HUES64 (cell line): Measurements from ENCODE around the gene LGALS4.
"Not testable (repeated sequence)": the region's sequence is repeated elsewhere in the genome, so short reads cannot be mapped to it uniquely, and the experiment has no call there.

Experiments
- H3K27ac ChIP-seq: 2 replicates; pipeline ENCODE4 v1.7.0; 2013; ENCODE audit warnings: low read depth, low read length, inconsistent platforms
- H3K27me3 ChIP-seq: 2 replicates; pipeline ENCODE4 v1.6.1; 2013; ENCODE audit warnings: mild to moderate bottlenecking, low read length; ENCODE audit not compliant: insufficient read depth
- H3K36me3 ChIP-seq: 2 replicates; pipeline ENCODE4 v1.6.1; 2013; ENCODE audit warnings: mild to moderate bottlenecking, low read length; ENCODE audit not compliant: insufficient read depth
- H3K4me1 ChIP-seq: 2 replicates; pipeline ENCODE4 v1.6.1; 2013; ENCODE audit warnings: mild to moderate bottlenecking, low read length, moderate library complexity; ENCODE audit not compliant: insufficient read depth
- H3K4me3 ChIP-seq: 2 replicates; pipeline ENCODE4 v1.5.1; 2013; ENCODE audit warnings: mild to moderate bottlenecking, low read length, moderate library complexity
- H3K9ac ChIP-seq: 2 replicates; pipeline ENCODE4 v1.6.1; 2013; ENCODE audit warnings: mild to moderate bottlenecking, low read depth, low read length
- H3K9me3 ChIP-seq: 2 replicates; pipeline ENCODE4 v1.6.1; 2013; ENCODE audit warnings: low read depth, low read length; ENCODE audit not compliant: insufficient read depth
- WGBS: fragments of 150-250, 120-280 bp; methylation state at CpG from one replicate; pipeline ENCODE4 v1.1.7; 2013; ENCODE audit warnings: missing lambda C conversion rate; 5-methylcytosine and 5-hydroxymethylcytosine counted together

LGALS4 gene

GRCh38 chr19:38803543-38803942 is 9.2 kb downstream of the LGALS4 start:
- Histone ChIP-seq H3K27me3 (no peaks in the 10 kb centered on the region), H3K4me1 (no peaks in the 10 kb centered on the region), H3K36me3 (no peaks in the 10 kb centered on the region), H3K9me3 (peaks cover 4% of the 10 kb centered on the region; the same call in 1 of the 2 replicates), H3K4me3 (no peak overlapping the region), H3K9ac (no peak overlapping the region), H3K27ac (no peak overlapping the region)
- WGBS, result 98% methylated on average over 8 of the region's 10 CpGs

GRCh38 chr19:38801359-38802095 is 11.2 kb downstream of the LGALS4 start:
- Histone ChIP-seq H3K4me1 (no peaks in the 10 kb centered on the region), H3K27me3 (no peaks in the 10 kb centered on the region), H3K27ac (no peak overlapping the region), H3K9me3 (peaks cover 4% of the 10 kb centered on the region; the same call in 1 of the 2 replicates), H3K9ac (no peak overlapping the region), H3K36me3 (no peaks in the 10 kb centered on the region), H3K4me3 (no peak overlapping the region)
- WGBS, result 95% methylated on average over 12 of the region's 12 CpGs

- Histone ChIP-seq H3K4me3 (no peak overlapping the region), H3K27ac (no peak overlapping the region), H3K9ac (no peak overlapping the region), H3K36me3 (no peaks in the 10 kb centered on the region), H3K9me3 (peaks cover 4% of the 10 kb centered on the region; the same call in 1 of the 2 replicates), H3K27me3 (no peaks in the 10 kb centered on the region), H3K4me1 (no peaks in the 10 kb centered on the region)
- WGBS, result 90% methylated on average over 5 of the region's 5 CpGs
These were observed 12.0 kb downstream of the LGALS4 start for GRCh38 chr19:38800577-38801347.

- no peak overlapping the region for H3K27ac ChIP-seq
- 94% methylated on average over 9 of the region's 10 CpGs for WGBS
- peaks cover 4% of the 10 kb centered on the region; the same call in 1 of the 2 replicates for H3K9me3 ChIP-seq
- no peak overlapping the region for H3K9ac ChIP-seq
- no peaks in the 10 kb centered on the region for H3K4me1 ChIP-seq
- no peak overlapping the region for H3K4me3 ChIP-seq
- H3K36me3 ChIP-seq, result no peaks in the 10 kb centered on the region
- no peaks in the 10 kb centered on the region for H3K27me3 ChIP-seq
These were observed 13.6 kb downstream of the LGALS4 start for GRCh38 chr19:38799104-38799503.

GRCh38 chr19:38797781-38798180 is 15.0 kb downstream of the LGALS4 start:
- H3K4me3 ChIP-seq, H3K9ac ChIP-seq, H3K27me3 ChIP-seq, H3K36me3 ChIP-seq, H3K4me1 ChIP-seq, H3K27ac ChIP-seq, H3K9me3 ChIP-seq: not testable (repeated sequence)
- WGBS, result 100% methylated on average over 1 of the region's 33 CpGs

GRCh38 chr19:38796154-38796553 is 16.6 kb downstream of the LGALS4 start:
- Histone ChIP-seq H3K4me3 (no peak overlapping the region), H3K9ac (no peak overlapping the region), H3K9me3 (peaks cover 4% of the 10 kb centered on the region; the same call in 1 of the 2 replicates), H3K27ac (no peak overlapping the region), H3K27me3 (no peaks in the 10 kb centered on the region), H3K4me1 (no peaks in the 10 kb centered on the region), H3K36me3 (no peaks in the 10 kb centered on the region)
- WGBS, result 0% methylated on average over 1 of the region's 2 CpGs

GRCh38 chr19:38795549-38795948 is 17.2 kb downstream of the LGALS4 start:
- H3K9ac ChIP-seq, result no peak overlapping the region
- no peaks in the 10 kb centered on the region for H3K4me1 ChIP-seq
- H3K27me3 ChIP-seq, result no peaks in the 10 kb centered on the region
- 97% methylated on average over 4 of the region's 4 CpGs for WGBS
- no peak overlapping the region for H3K27ac ChIP-seq
- H3K36me3 ChIP-seq, result no peaks in the 10 kb centered on the region
- peaks cover 4% of the 10 kb centered on the region; the same call in 1 of the 2 replicates for H3K9me3 ChIP-seq
- H3K4me3 ChIP-seq, result no peak overlapping the region

GRCh38 chr19:38793671-38794070 is 19.1 kb downstream of the LGALS4 start:
- Histone ChIP-seq H3K36me3 (no peaks in the 10 kb centered on the region), H3K27me3 (no peaks in the 10 kb centered on the region), H3K27ac (no peak overlapping the region), H3K9me3 (no peaks in the 10 kb centered on the region), H3K4me3 (no peak overlapping the region), H3K4me1 (no peaks in the 10 kb centered on the region), H3K9ac (no peak overlapping the region)
- 91% methylated on average over 4 of the region's 5 CpGs for WGBS

- no peak overlapping the region for H3K4me3 ChIP-seq
- no peaks in the 10 kb centered on the region for H3K27me3 ChIP-seq
- H3K9ac ChIP-seq, result no peak overlapping the region
- 83% methylated on average over 8 of the region's 8 CpGs for WGBS
- no peaks in the 10 kb centered on the region for H3K4me1 ChIP-seq
- no peak overlapping the region for H3K27ac ChIP-seq
- H3K36me3 ChIP-seq, result no peaks in the 10 kb centered on the region
- no peaks in the 10 kb centered on the region for H3K9me3 ChIP-seq
These were observed 19.6 kb downstream of the LGALS4 start for GRCh38 chr19:38793177-38793576.

GRCh38 chr19:38792250-38793111 is 20.3 kb downstream of the LGALS4 start:
- no peak overlapping the region for H3K4me3 ChIP-seq

More at GRCh38 chr19:38792250-38793111, 20.3 kb downstream of the LGALS4 start:
- H3K27ac ChIP-seq, result no peak overlapping the region
- H3K27me3 ChIP-seq, result no peaks in the 10 kb centered on the region
- no peaks in the 10 kb centered on the region for H3K9me3 ChIP-seq
- 90% methylated on average over 63 of the region's 71 CpGs for WGBS
- H3K36me3 ChIP-seq, result no peaks in the 10 kb centered on the region
- no peaks in the 10 kb centered on the region for H3K4me1 ChIP-seq
- no peak overlapping the region for H3K9ac ChIP-seq
